Ishikawa (cell line): ENCODE data around the gene LARP4B.

Source experiments
- CEBPB ChIP-seq: IDR thresholded peaks from 2 replicates; pipeline ENCODE4 v1.6.1; 2012
- CREB1 ChIP-seq: IDR thresholded peaks from 2 replicates; pipeline ENCODE4 v1.6.1; 2012; ENCODE audit warnings: low read depth
- EGR1 ChIP-seq: IDR thresholded peaks from 2 replicates; pipeline ENCODE4 v1.6.1; 2012
- EP300 ChIP-seq: IDR thresholded peaks from 2 replicates; pipeline ENCODE4 v1.6.1; 2012; ENCODE audit warnings: borderline replicate concordance
- FOXM1 ChIP-seq: IDR thresholded peaks from 2 replicates; pipeline ENCODE4 v1.6.1; 2012; ENCODE audit warnings: low read depth, borderline replicate concordance
- MAX ChIP-seq: IDR thresholded peaks from 2 replicates; pipeline ENCODE4 v1.6.1; 2012
- NFIC ChIP-seq: IDR thresholded peaks from 2 replicates; pipeline ENCODE4 v1.6.1; 2012
- RAD21 ChIP-seq: IDR thresholded peaks from 2 replicates; pipeline ENCODE4 v1.6.1; 2012; ENCODE audit warnings: low read depth
- REST ChIP-seq: IDR thresholded peaks from 2 replicates; pipeline ENCODE4 v1.6.1; 2012; ENCODE audit warnings: low read depth, mild to moderate bottlenecking
- TAF1 ChIP-seq: IDR thresholded peaks from 2 replicates; pipeline ENCODE4 v1.6.1; 2012; ENCODE audit warnings: low read depth, mild to moderate bottlenecking
- TCF12 ChIP-seq: IDR thresholded peaks from 2 replicates; pipeline ENCODE4 v1.6.1; 2012; ENCODE audit warnings: low read depth
- TEAD4 ChIP-seq: IDR thresholded peaks from 2 replicates; pipeline ENCODE4 v1.6.1; 2012
- USF1 ChIP-seq: IDR thresholded peaks from 2 replicates; pipeline ENCODE4 v1.6.1; 2012
- YY1 ChIP-seq: IDR thresholded peaks from 2 replicates; pipeline ENCODE4 v1.6.1; 2012; ENCODE audit warnings: low read depth
- ZBTB7A ChIP-seq: IDR thresholded peaks from 2 replicates; pipeline ENCODE4 v1.6.1; 2012; ENCODE audit warnings: low read depth

The LARP4B gene

GRCh38 chr10:767794-768193 is 163.7 kb downstream of the LARP4B start:
- TF ChIP-seq CEBPB (no peak), YY1 (no peak), EGR1 (no peak), TAF1 (no peak), NFIC (no peak), USF1 (no peak), ZBTB7A (no peak), RAD21 (no peak), EP300 (no peak), MAX (no peak), TCF12 (no peak), REST (no peak), TEAD4 (no peak), FOXM1 (no peak), CREB1 (no peak)

- TF ChIP-seq TCF12 (no peak), REST (no peak), MAX (no peak), NFIC (no peak), EGR1 (no peak), EP300 (no peak), USF1 (no peak), CREB1 (no peak), CEBPB (no peak)
Observed at GRCh38 chr10:767211-767610, 164.3 kb downstream of the LARP4B start.

- TF ChIP-seq EGR1 (no peak), REST (no peak), MAX (no peak), FOXM1 (no peak), NFIC (no peak), RAD21 (no peak), TAF1 (no peak), TCF12 (no peak), ZBTB7A (no peak), CEBPB (no peak), USF1 (no peak), CREB1 (no peak), YY1 (no peak), EP300 (no peak), TEAD4 (no peak)
Observed at GRCh38 chr10:761376-761775, 170.1 kb downstream of the LARP4B start.

GRCh38 chr10:760622-761021 is 170.9 kb downstream of the LARP4B start:
- no peak for TF ChIP-seq EGR1
- TF ChIP-seq TCF12: no peak
- no peak for TF ChIP-seq MAX
